Progenitor cell of endocrine pancreas (in vitro differentiated cells): ENCODE data around the gene ADGRV1. TPM values are rescaled to one million over a fixed set of nuclear protein-coding genes. Genes with fewer than 3 reads are reported as not detected.
"Not testable (repeated sequence)": the region's sequence is repeated elsewhere in the genome, so short reads cannot be mapped to it uniquely, and the experiment has no call there.

ENCODE experiments used
- DNase-seq: peaks from one replicate; pipeline ENCODE4 v3.0.0; 2021; ENCODE audit warnings: low spot score; ENCODE audit not compliant: unreplicated experiment
- H3K27ac Mint-ChIP-seq: 2 replicates; pipeline ENCODE4 v1.8.0; 2021; ENCODE audit warnings: mild to moderate bottlenecking, moderate library complexity, mixed read lengths
- H3K27me3 Mint-ChIP-seq: 2 replicates; pipeline ENCODE4 v1.8.0; 2021; ENCODE audit warnings: mixed read lengths
- H3K36me3 Mint-ChIP-seq: 2 replicates; pipeline ENCODE4 v1.8.0; 2022; ENCODE audit warnings: mixed read lengths; ENCODE audit not compliant: insufficient read depth
- H3K4me1 Mint-ChIP-seq: 2 replicates; pipeline ENCODE4 v1.8.0; 2021; ENCODE audit warnings: low read depth, mixed read lengths
- H3K4me3 Mint-ChIP-seq: 2 replicates; pipeline ENCODE4 v1.8.0; 2021; ENCODE audit warnings: low read depth, mild to moderate bottlenecking, moderate library complexity, mixed read lengths
- H3K9me3 Mint-ChIP-seq: 2 replicates; pipeline ENCODE4 v1.8.0; 2021; ENCODE audit warnings: low read depth, mixed read lengths
- total RNA-seq: library from RNA; stranded (reverse); gene quantifications from 2 replicates; pipeline ENCODE4 v1.2.1, GENCODE V29; 2021
- TF ChIP-seq, protein P1 (sequence below): fragments of 200-600 bp; sonication (generic); IDR thresholded peaks from one replicate; pipeline ENCODE4 v1.5.0; 2021; ENCODE audit warnings: antibody characterized with exemption, mild to moderate bottlenecking; ENCODE audit not compliant: unreplicated experiment

The ADGRV1 gene
- total RNA-seq, 1 donor from 2014 or later, result 82.3 TPM

DNA sequence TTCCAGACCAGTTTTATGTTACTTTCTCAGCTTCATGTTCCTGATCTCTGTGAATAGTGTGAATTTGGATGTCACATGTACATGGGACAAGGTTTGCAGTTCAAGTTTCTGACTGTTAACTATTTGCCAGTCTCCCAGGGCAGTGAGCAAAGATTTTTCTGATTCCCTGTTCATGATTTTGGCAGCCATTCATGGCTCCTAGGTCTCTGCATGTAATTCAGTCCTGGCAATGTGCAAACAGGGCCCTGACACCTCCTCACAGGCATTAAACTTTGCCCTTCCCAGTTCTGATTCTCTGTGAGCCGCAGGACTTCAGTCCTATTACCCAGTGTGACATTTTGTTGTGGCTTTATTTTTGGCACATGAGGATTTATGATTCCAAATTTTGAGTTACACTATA, 474.8 kb downstream of the ADGRV1 start:
- Mint-ChIP-seq H3K27me3 (no peaks in the 10 kb centered on the region), H3K4me3 (no peak overlapping the region), H3K4me1 (peaks cover 19% of the 10 kb centered on the region), H3K36me3 (no peaks in the 10 kb centered on the region), H3K27ac (no peak overlapping the region), H3K9me3 (no peaks in the 10 kb centered on the region)
- TF ChIP-seq, protein P1, sequence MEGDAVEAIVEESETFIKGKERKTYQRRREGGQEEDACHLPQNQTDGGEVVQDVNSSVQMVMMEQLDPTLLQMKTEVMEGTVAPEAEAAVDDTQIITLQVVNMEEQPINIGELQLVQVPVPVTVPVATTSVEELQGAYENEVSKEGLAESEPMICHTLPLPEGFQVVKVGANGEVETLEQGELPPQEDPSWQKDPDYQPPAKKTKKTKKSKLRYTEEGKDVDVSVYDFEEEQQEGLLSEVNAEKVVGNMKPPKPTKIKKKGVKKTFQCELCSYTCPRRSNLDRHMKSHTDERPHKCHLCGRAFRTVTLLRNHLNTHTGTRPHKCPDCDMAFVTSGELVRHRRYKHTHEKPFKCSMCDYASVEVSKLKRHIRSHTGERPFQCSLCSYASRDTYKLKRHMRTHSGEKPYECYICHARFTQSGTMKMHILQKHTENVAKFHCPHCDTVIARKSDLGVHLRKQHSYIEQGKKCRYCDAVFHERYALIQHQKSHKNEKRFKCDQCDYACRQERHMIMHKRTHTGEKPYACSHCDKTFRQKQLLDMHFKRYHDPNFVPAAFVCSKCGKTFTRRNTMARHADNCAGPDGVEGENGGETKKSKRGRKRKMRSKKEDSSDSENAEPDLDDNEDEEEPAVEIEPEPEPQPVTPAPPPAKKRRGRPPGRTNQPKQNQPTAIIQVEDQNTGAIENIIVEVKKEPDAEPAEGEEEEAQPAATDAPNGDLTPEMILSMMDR, result no peak
- DNase-seq, result no peak

DNA sequence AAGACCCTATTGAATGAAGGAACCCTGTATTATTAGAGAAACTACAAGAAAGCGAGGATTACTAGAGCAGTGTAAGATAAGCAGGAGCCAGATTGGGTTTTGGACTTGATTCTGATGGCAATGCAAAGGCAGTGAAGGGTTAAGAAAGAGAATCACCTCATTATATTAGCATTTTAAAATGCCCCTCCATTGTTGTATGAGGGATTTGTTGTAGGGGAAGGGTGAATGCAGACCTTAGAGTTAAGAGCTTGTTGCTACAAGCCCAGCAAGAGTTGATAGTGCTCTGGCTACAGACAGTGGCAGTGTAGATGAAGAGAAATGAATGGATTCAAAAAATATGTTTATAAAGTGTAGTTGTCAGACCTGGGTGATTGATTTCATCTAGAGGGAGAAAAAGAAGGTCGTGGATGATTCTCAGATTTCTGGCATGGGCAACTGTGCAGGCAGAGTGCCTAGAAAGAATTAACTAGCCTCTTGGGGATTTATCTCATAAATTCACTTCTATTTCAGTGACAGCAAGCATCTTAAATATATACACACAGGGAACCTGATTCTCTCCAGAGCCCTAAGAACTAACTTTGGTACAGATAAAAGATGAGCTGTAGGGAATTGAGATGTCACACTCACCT, 479.7 kb downstream of the ADGRV1 start:
- Mint-ChIP-seq H3K36me3 (peaks cover 6% of the 10 kb centered on the region), H3K27ac (no peak overlapping the region), H3K4me3 (no peak overlapping the region), H3K9me3 (peaks cover 4% of the 10 kb centered on the region), H3K4me1 (peaks cover 8% of the 10 kb centered on the region), H3K27me3 (no peaks in the 10 kb centered on the region)
- TF ChIP-seq, protein P1, result no peak
- DNase-seq, result no peak

DNA sequence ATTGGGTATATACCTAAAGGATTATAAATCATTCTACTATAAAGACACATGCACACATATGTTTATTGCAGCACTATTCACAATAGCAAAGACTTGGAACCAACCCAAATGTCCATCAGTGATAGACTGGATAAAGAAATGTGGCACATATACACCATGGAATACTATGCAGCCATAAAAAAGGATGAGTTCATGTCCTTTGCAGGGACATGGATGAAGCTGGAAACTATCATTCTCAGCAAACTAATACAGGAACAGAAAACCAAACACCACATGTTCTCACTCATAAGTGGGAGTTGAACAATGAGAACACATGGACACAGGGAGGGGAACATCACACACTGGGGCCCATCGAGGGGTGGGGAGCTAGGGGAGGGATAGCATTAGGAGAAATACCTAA, 482.5 kb downstream of the ADGRV1 start:
- H3K36me3 Mint-ChIP-seq, result peaks cover 16% of the 10 kb centered on the region
- not testable (repeated sequence) for H3K4me1 Mint-ChIP-seq, H3K4me3 Mint-ChIP-seq, H3K27me3 Mint-ChIP-seq, DNase-seq, H3K27ac Mint-ChIP-seq
- H3K9me3 Mint-ChIP-seq, result peaks cover 14% of the 10 kb centered on the region

DNA sequence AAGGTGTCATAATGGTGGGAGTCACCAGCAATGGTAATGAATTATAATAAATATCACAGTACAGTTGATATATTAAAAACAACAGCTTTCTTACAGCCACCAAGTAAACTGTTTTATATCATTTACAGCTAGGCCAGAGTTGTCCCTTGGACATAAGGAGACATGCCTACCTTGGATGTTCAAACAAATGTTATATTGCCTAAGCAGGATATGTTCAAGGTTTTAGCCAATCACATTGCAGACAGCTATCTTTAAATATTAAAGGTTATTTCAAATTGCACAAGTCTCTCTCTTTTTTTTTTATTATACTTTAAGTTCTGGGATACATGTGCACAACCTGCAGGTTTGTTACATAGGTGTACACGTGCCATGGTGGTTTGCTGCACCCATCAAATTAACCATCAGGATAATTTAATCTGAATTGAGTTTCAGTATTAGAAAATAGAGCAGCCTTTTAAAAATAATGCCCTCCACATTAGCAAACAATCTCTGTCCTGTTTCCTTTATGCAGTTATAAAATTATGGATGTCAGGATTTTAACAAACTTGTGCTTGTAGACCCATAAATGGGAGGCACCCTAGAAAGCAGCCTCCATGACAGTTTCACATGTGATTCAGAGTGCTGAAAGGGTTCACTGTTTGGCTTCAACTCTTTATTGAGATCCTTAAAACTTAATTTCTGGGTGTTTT, 483.8 kb downstream of the ADGRV1 start:
- Mint-ChIP-seq H3K27ac (no peak overlapping the region), H3K9me3 (peaks cover 20% of the 10 kb centered on the region), H3K27me3 (no peaks in the 10 kb centered on the region), H3K4me3 (no peak overlapping the region), H3K36me3 (peaks cover 19% of the 10 kb centered on the region), H3K4me1 (peaks cover 4% of the 10 kb centered on the region)
- no peak for DNase-seq
- TF ChIP-seq, protein P1, result no peak

DNA sequence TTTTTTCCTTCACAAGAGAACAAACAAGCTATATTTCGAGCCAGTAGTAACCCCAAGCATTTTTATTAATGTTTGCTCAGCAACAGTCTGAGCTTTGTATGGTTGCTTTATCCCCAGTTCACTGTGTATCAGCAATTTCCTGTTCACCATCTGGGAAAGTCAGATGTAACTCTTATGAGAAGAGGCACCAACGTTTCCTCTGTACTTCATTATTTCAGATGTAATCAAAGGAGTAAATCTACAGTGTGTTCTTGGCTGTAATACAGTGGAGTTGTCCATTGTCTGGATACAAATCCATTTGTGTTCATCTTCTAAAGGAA, 484.3 kb downstream of the ADGRV1 start:
- Mint-ChIP-seq H3K27ac (no peak overlapping the region), H3K4me3 (no peak overlapping the region), H3K4me1 (peaks cover 4% of the 10 kb centered on the region), H3K27me3 (no peaks in the 10 kb centered on the region), H3K9me3 (peaks cover 20% of the 10 kb centered on the region), H3K36me3 (peaks cover 19% of the 10 kb centered on the region)
- TF ChIP-seq, protein P1, result no peak
- DNase-seq, result no peak

DNA sequence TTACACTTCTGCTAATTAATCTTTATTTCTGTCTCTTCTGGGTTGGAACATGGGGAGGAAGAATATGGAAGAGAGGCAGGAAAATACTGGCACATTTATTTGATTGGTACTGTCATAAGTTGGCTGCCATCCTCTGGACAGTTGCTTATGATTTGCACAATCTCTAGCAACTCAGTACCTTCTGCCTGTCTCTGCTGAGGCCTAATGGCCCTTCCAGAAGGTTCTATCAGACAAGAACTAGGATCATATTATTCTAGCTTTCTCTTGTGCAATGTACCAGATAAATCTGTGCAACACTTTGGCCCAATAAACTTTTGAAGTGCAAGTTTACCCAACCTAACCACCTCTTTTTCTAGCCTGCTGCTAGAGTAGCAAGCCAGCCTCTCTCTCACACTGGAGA, 489.5 kb downstream of the ADGRV1 start:
- TF ChIP-seq, protein P1, result no peak
- no peak overlapping the region for H3K4me3 Mint-ChIP-seq
- H3K36me3 Mint-ChIP-seq, result peaks cover 13% of the 10 kb centered on the region
- DNase-seq, result no peak
- H3K4me1 Mint-ChIP-seq, result no peaks in the 10 kb centered on the region
- H3K27me3 Mint-ChIP-seq, result no peaks in the 10 kb centered on the region
- no peak overlapping the region for H3K27ac Mint-ChIP-seq
- peaks cover 16% of the 10 kb centered on the region for H3K9me3 Mint-ChIP-seq
